HK-2 (cell line): ENCODE measurements around the gene CRACDL.
A peak's percentile ranks its signal among the peaks of the same experiment; 100 is the strongest.
"Not testable (repeated sequence)": the region's sequence is repeated elsewhere in the genome, so short reads cannot be mapped to it uniquely, and the experiment has no call there.

Experiments
- DNase-seq: peaks from one replicate; pipeline ENCODE4 v3.0.0-alpha.2; 2018; ENCODE audit not compliant: unreplicated experiment

CRACDL gene

DNA sequence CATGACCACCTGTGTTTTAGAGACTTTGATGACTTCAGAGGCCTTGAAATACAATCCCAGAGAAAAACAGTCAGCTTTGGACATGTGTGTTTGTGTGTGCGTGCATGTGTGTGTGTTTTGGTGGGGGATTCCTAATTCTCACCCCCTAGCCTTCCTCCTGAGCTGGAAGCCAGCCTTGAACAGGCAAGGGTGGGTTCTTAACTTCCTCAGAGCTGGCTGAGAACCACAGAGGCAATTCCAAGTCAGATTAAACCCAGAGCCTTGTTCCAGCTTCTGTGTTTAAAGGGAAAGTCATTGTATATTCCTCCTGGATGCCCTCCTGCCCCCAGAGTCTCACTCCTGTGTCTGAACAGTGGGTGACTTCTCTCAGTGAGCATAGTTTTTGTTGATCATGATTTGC, 159.9 kb downstream of the CRACDL start:
- no peak for DNase-seq

DNA sequence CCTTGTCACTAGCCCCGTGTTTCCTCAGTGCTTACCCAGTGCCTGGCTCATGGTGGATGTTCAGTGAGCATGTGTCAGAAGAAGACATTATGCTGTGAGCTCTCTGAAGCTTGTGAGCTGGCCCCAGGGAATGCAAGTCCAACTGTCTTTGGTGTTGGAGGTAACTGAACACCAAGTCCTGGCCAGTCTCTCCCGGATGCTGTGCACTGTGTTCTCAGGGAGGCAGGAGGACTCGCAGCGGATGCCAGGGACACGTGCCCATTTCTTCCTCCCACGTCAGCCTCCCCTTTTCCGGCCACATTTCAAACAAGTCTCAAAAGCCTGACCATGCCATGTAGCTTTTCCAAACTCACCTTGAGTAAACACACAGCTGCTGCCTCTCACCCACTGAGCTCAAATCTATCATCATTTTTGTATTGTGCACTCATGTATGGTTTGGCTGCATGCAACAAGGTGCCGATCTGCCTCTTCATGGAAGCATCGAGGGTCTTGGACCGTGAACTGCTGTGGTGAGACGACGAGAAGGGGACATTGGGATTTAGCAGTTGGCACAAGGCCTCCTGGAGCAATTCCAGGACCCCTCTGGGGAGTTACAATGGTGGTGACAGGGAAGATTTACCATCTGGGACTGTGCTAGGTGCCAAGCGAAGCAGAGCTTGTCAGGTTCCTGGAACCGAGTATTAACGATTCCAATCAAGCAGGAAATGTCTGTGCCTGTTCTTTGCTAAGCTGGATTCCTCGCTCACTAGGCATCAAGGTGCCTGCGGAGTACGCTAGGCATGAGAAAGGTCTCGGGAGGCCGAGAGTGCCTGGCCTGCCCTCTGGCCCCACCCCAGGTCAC, 160.7 kb downstream of the CRACDL start:
- DNase-seq: no peak

DNA sequence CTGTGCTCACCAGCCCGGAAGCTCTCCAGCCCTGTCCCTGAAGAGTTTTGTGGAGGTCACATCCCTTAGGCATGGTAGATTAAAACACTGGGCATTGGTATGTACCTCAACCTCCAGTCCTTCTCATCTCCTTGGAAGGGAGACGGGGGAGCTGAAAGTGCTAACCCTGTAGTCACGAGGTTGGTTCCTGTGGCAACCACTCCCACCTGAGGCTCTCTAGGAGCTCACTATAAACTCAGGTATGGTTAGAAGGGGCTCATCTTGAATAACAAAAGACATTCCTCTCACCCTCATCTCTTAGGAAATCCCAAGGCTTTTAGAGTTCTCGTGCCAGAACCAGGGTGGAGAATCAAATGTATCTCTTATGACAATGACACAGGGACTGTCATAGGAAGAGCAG, 162.1 kb downstream of the CRACDL start:
- no peak for DNase-seq

GRCh38 chr2:98773169-98773568, 162.9 kb downstream of the CRACDL start:
- DNase-seq: no peak

DNA sequence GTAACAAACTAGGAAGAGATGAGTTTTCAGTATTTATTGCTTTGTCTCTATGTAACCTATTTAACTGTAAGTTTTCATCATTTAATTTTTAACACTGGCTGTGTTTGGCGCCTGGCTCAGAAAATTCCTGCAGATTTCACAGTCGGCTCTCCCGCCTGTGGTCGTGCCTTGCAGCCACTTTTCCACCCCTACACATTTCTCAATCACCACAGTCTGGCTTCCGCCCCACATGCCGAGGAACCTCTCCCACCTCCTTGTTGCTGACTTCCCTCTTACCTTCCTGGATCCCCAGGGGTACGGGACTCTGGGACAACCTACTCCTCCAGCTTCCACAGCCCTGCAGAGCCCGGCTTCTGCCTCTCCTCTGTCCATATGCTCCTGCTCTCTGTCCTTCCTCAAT, 163.5 kb downstream of the CRACDL start:
- no peak for DNase-seq

DNA sequence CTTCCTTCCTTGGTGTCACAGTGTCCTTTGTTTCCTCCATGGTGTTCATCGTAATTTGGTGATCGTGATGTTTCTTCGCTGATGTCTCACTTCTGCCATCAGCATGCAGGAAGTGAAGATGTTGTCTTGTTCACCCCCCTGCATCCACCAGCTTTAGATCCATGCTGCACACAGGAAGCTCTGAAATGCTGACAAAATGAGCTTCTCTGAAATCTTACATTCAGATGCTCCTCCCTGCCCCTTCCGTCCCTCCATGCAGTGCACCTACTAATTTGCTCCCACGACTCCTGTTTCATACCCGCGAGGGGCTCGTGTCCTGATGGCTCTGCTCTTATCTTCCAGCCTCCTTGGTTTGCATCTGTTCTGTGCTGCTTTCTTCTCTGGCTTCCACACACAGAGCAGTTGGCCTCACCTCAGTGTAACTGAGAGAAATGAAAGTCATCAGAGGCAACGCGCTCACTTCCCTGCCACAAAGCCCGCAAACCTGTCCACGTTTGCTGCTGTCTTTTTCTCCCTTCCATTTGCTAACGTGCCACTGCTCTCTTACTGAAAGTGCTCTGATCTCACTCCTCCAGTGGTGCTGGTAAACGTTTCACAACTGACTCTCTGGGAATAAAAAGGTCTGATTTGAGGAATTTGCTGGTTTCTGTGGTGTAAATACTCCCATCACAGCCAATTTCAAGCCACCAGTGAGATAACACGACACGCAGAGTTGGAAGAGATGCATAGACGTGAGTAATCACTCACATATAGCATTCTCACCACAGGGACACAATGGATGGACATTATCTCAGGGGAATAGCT, 164.1 kb downstream of the CRACDL start:
- DNase-seq: no peak

GRCh38 chr2:98771264-98771663, 164.8 kb downstream of the CRACDL start:
- no peak for DNase-seq

- no peak for DNase-seq
Measured at GRCh38 chr2:98769784-98770183, 166.2 kb downstream of the CRACDL start.

DNA sequence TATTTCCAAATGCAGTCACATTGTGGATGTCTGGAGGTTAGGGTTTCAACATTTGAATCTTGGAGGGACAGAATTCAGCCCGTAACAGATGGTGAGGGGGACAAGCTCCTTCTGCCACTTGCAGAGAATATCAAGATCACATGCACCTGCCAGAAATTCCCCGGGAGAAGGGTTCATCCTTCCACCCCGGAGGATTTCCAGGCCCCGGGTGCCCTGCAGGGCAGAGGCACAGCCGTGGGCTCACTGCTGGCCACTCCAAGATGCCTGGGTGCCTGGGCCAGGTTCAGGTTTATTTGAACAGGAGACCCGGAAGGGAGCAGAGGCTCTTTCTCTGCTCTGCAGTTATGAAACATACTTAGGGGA, 166.9 kb downstream of the CRACDL start:
- no peak for DNase-seq

- no peak for DNase-seq
Measured at GRCh38 chr2:98768384-98769113, 167.5 kb downstream of the CRACDL start.

- DNase-seq: no peak
Measured at GRCh38 chr2:98764499-98764898, 171.5 kb downstream of the CRACDL start.

GRCh38 chr2:98763209-98763951, 172.6 kb downstream of the CRACDL start:
- DNase-seq: no peak

GRCh38 chr2:98761909-98762308, 174.1 kb downstream of the CRACDL start:
- DNase-seq: no peak

DNA sequence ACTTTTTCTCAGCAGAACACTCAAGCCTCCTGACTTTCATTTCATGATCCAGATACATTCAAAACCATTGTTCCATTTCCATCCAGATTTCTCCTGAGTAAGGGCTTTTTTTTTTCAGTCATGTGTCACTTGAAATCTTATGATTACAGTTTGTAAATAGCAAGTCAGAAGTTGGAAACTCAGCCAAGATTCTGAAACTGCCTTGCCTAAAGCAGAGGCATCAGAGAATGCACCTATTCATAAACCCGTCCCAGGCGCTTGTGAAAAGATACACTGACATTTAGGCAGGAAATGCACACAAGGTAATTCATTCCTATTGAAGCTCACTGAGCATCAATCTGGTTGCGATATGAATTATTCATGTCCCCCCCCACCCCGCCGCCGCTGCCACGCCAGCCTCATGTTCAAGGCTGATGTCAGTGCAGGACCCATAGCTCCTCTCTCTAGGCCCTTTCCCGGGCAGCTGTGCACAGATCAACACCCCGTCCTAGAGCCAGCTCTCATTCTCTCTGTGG, 174.7 kb downstream of the CRACDL start:
- DNase-seq: no peak

GRCh38 chr2:98759827-98760625, 176.0 kb downstream of the CRACDL start:
- DNase-seq: no peak

DNA sequence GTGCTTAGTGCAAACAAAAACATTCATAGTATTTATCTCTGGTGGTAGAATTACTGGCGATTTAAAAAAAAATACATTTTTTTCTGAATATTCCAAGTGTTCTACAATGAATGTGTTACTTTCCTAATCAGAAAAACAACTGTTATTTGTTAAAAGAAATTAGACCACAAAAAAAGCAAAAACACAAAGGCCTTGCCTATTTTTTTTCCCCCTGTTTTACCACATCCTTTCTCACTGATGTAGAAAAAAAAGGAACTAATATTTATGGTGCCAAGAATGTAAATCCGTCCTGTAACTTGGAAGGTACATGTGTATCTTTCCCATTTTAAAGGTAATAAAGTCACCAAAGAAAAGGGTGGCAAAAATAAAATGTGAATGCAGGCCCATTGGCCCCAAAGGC, 176.7 kb downstream of the CRACDL start:
- DNase-seq: no peak

- peak; percentile 62 for DNase-seq
Measured at GRCh38 chr2:98757904-98758421, 178.1 kb downstream of the CRACDL start.

- no peak for DNase-seq
Measured at GRCh38 chr2:98753801-98754200, 182.2 kb downstream of the CRACDL start.

- DNase-seq: not testable (repeated sequence)
Measured at GRCh38 chr2:98752711-98753110, 183.3 kb downstream of the CRACDL start.

- DNase-seq: no peak
Measured at GRCh38 chr2:98751748-98752147, 184.3 kb downstream of the CRACDL start.
